Measurements from ENCODE around the gene KCNMB2.

DNA sequence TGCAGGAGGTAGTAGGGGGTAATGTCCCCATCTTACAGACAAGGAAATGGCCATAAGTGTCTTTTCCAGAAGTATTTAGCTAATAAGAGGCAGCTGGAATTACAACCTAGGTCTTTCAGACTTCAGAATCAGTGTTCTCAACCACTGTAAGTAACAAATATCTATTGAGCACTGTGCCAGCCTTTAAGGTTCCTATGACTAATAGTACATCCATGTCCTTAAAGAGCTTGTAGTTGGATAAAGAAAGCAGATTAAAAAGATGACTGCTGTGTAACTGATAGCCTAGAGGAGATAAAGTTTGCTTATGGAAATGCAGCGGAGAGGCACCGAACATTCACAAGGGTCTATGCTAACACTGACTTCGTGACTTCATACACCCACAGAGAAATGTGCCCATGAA, 136.0 kb downstream of the KCNMB2 start:
- TF ChIP-seq, protein P1, sequence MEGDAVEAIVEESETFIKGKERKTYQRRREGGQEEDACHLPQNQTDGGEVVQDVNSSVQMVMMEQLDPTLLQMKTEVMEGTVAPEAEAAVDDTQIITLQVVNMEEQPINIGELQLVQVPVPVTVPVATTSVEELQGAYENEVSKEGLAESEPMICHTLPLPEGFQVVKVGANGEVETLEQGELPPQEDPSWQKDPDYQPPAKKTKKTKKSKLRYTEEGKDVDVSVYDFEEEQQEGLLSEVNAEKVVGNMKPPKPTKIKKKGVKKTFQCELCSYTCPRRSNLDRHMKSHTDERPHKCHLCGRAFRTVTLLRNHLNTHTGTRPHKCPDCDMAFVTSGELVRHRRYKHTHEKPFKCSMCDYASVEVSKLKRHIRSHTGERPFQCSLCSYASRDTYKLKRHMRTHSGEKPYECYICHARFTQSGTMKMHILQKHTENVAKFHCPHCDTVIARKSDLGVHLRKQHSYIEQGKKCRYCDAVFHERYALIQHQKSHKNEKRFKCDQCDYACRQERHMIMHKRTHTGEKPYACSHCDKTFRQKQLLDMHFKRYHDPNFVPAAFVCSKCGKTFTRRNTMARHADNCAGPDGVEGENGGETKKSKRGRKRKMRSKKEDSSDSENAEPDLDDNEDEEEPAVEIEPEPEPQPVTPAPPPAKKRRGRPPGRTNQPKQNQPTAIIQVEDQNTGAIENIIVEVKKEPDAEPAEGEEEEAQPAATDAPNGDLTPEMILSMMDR (IDR thresholded peaks at IDR 0.05; ENCODE audit: low read depth, low read length) = no peak
- no peak for TF ChIP-seq EZH2phosphoT487 (IDR thresholded peaks at IDR 0.05; ENCODE audit: low read depth)

All from OCI-LY3 (cell line).